H1 (cell line): ENCODE data around the gene KRTAP12-2. TPM values are rescaled to one million over a fixed set of nuclear protein-coding genes. Genes with fewer than 3 reads are reported as not detected.
A peak's percentile ranks its signal among the peaks of the same experiment; 100 is the strongest.

Source experiments
- RNF2 ChIP-seq: fragments of 200-900, 300-1000 bp; sonication (generic); IDR thresholded peaks from 2 replicates; pipeline ENCODE4 v1.7.1; 2016; ENCODE audit warnings: borderline replicate concordance, low read depth, mild to moderate bottlenecking, antibody characterized with exemption, low read length; ENCODE audit not compliant: poor library complexity, severe bottlenecking; ENCODE audit errors: missing control alignments
- YY1 ChIP-seq: IDR thresholded peaks from 2 replicates; pipeline ENCODE4 v1.6.1; 2011; ENCODE audit warnings: low read depth, mild to moderate bottlenecking, low read length
- polyA plus RNA-seq, 7 experiments: library from polyadenylated mRNA; depleted of rRNA in 3 of 7; stranded (reverse) in 5 of 7; unstranded in 2 of 7; fragments of >200 nt in 5 of 7; fragments of 200-250 nt in 2 of 7; gene quantifications; 1 replicate in 5 of 7; 2 replicates in 1 of 7; 4 replicates in 1 of 7; pipeline versions ENCODE4 v1.2.1 to v1.2.3, GENCODE V29; 2011 to 2013; ENCODE audit warnings: missing spikeins in 2 of 7, mixed read lengths in 2 of 7
- total RNA-seq: library from RNA; stranded (reverse); fragmentation: NEBNext Ultra II Directional; extraction: Animal tissue kit (Norgen Biotek cat#: 25700); gene quantifications from 2 replicates; pipeline ENCODE4 v1.2.1, GENCODE V29; 2021

Gene KRTAP12-2
- total and polyA plus RNA-seq, 2 of the 8 experiments (the other 6 are each of a cell fraction or from before 2014, with no cell fraction given), result 0.50 TPM; not detected in 1

DNA sequence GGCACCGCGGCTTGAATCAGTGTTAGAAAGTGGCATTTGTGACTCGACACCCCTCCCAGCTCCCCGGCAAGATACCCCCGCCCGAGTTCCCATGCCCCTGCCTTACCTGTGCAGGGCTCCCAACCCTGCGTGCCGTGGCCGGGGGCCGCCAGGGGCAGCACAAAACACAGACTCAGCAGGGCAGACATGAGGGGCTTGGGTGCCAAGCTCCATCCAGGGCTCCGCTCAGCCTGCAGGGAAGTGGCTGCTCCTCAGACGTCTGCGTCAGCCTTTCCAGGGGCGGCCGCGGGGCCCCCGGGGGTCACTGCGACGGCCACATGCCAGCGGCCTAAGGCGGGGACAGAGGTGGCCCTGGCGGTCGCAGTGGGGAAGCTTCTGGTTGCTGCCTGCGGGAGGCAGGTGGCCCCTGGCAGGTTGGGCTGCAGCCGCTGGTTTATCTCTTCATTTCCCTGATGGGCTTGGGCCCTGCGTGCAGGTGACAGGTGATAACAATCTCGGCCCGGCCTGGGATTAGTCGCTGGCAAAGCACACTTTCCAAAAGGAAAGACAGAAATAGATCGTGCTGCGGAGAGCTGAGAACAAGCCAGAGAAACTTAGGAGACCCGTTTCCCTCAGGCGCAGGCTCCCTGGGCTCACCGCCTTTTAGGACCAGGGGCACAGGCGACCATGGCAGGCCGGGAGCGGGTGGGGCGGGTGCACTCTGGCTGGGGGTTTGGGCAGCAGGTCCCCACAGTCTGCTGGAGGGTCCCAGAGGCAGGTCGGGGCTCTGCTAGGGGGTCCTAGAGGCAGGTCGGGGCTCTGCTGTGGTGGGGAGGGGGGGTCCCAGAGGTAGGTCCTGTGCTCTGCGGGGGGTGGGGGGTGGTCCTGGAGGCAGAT lies 44.8 kb upstream of the KRTAP12-2 start, which contains the start of gene TSPEAR (continued):
- no peak for TF ChIP-seq YY1
- TF ChIP-seq RNF2, result peak; percentile 46
